ENCODE data around the gene CCL28.

DNA sequence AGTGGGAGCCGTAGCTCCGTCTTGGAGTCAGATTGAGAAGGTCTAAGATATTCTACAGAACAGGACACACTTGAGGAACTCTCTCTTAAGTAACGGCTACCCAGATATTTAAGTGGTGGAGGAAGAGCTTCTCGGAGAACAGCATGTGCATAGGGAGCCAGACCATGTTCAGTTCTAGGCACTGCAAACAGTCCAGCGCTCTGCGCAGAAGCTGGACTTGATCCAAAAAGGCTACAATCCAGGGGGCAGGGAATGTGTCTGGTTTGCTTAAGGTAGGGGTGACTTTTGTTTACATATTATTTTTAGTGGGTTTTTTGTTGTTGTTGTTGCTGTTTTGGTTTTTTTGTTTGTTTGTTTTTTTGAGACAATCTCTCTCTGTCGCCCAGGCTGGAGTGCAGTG lies 16.8 kb upstream of the CCL28 start:
- TF ChIP-seq, protein P1, sequence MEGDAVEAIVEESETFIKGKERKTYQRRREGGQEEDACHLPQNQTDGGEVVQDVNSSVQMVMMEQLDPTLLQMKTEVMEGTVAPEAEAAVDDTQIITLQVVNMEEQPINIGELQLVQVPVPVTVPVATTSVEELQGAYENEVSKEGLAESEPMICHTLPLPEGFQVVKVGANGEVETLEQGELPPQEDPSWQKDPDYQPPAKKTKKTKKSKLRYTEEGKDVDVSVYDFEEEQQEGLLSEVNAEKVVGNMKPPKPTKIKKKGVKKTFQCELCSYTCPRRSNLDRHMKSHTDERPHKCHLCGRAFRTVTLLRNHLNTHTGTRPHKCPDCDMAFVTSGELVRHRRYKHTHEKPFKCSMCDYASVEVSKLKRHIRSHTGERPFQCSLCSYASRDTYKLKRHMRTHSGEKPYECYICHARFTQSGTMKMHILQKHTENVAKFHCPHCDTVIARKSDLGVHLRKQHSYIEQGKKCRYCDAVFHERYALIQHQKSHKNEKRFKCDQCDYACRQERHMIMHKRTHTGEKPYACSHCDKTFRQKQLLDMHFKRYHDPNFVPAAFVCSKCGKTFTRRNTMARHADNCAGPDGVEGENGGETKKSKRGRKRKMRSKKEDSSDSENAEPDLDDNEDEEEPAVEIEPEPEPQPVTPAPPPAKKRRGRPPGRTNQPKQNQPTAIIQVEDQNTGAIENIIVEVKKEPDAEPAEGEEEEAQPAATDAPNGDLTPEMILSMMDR (IDR thresholded peaks at IDR 0.05), result no peak
- TF ChIP-seq POLR2A (IDR thresholded peaks at IDR 0.05), result no peak
- no peak for TF ChIP-seq POLR2AphosphoS5 (IDR thresholded peaks at IDR 0.05)
